Measurements from ENCODE around the gene CBARP. TPM values are rescaled to one million over a fixed set of nuclear protein-coding genes. Genes with fewer than 3 reads are reported as not detected.

CBARP gene
- total and polyA plus RNA-seq, 2 of the 13 experiments (the other 11 are each of a cell fraction or from before 2014, with no cell fraction given) = 1.2 to 1.4 TPM

DNA sequence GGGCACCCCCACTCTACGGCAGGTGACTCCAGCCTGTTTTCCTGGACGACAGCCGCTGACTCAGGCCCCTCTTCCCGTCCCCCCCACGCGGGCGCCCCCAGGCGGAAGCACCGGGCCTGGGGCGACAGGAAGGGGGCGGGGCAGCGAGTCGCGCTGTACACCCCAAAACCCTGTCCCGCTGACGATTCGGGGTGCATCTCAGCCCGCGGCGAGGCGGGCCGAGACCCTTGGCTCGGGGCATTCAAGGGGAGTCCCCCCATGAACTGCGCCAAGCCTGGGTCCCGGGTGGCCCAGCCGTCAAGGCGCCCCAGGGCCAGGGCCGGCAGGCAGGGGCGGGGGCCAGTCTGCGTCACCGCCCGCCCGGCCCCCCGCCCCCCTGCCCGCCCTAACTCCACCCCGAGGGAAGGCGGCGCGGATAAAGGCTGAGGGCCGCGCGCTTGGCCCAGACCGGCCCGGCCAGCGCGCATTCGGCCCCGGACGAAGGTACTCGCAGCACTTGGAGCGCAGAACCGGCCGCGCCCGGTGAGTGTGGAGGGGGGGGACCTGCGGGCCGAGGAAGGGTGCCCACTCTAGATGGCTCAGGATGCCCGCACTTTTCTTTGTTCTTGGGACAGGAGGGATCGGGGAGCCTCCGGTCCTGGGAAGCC lies 10.5 kb upstream of the CBARP start, which contains the start of gene MIDN (continued):
- TF ChIP-seq PPARG (CRISPR knock-in tag; conservative IDR thresholded peaks at IDR 0.05) (peak; percentile 27; the same call in 1 of the 2 replicates), KDM4B (CRISPR knock-in tag; IDR thresholded peaks at IDR 0.05) (no peak; the same call in 1 of the 2 replicates), DNMT1 (CRISPR knock-in tag; IDR thresholded peaks at IDR 0.05) (no peak), ZNF121 (CRISPR knock-in tag; IDR thresholded peaks at IDR 0.05) (no peak), FLYWCH1 (CRISPR knock-in tag; IDR thresholded peaks at IDR 0.05) (no peak), PAF1 (CRISPR knock-in tag; IDR thresholded peaks at IDR 0.05) (no peak), PRMT3 (CRISPR knock-in tag; IDR thresholded peaks at IDR 0.05; ENCODE audit: borderline replicate concordance, low read depth) (peak; percentile 71; the same call in 1 of the 2 replicates), RFXAP (CRISPR knock-in tag; IDR thresholded peaks at IDR 0.05; ENCODE audit: borderline replicate concordance) (no peak), XRCC5 (optimal IDR thresholded peaks at IDR 0.05; ENCODE audit: low read length) (peak; percentile 45), KLF9 (CRISPR knock-in tag; IDR thresholded peaks at IDR 0.05; ENCODE audit: low read depth) (no peak), EZH2 (conservative IDR thresholded peaks at IDR 0.05; ENCODE audit: low read depth, low read length) (no peak), TGIF2 (CRISPR knock-in tag; IDR thresholded peaks at IDR 0.05) (0 out of 2 replicates have a peak, but pooled peaks have one; percentile 26), NKX3-1 (CRISPR knock-in tag; IDR thresholded peaks at IDR 0.05) (no peak), RFXANK (CRISPR knock-in tag; IDR thresholded peaks at IDR 0.05) (no peak), YEATS4 (CRISPR knock-in tag; IDR thresholded peaks at IDR 0.05; ENCODE audit: borderline replicate concordance) (peak; percentile 51; the same call in 1 of the 2 replicates), ZNF605 (CRISPR knock-in tag; IDR thresholded peaks at IDR 0.05) (peak; percentile 67; the same call in 1 of the 2 replicates), ZSCAN20 (CRISPR knock-in tag; IDR thresholded peaks at IDR 0.05; ENCODE audit: borderline replicate concordance) (peak; percentile 44; the same call in 1 of the 2 replicates), ZNF557 (CRISPR knock-in tag; IDR thresholded peaks at IDR 0.05) (no peak), KDM3A (CRISPR knock-in tag; IDR thresholded peaks at IDR 0.05; ENCODE audit: low read depth) (peak; percentile 91; the same call in 1 of the 2 replicates), DPF2 (CRISPR knock-in tag; IDR thresholded peaks at IDR 0.05; ENCODE audit: borderline replicate concordance, low read depth) (0 out of 2 replicates have a peak, but pooled peaks have one; percentile 21), CC2D1A (CRISPR knock-in tag; IDR thresholded peaks at IDR 0.05) (no peak)
- TF ChIP-seq, protein P1, sequence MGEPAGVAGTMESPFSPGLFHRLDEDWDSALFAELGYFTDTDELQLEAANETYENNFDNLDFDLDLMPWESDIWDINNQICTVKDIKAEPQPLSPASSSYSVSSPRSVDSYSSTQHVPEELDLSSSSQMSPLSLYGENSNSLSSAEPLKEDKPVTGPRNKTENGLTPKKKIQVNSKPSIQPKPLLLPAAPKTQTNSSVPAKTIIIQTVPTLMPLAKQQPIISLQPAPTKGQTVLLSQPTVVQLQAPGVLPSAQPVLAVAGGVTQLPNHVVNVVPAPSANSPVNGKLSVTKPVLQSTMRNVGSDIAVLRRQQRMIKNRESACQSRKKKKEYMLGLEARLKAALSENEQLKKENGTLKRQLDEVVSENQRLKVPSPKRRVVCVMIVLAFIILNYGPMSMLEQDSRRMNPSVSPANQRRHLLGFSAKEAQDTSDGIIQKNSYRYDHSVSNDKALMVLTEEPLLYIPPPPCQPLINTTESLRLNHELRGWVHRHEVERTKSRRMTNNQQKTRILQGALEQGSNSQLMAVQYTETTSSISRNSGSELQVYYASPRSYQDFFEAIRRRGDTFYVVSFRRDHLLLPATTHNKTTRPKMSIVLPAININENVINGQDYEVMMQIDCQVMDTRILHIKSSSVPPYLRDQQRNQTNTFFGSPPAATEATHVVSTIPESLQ (CRISPR knock-in tag; conservative IDR thresholded peaks at IDR 0.05) = no peak
- TF ChIP-seq, protein P2, sequence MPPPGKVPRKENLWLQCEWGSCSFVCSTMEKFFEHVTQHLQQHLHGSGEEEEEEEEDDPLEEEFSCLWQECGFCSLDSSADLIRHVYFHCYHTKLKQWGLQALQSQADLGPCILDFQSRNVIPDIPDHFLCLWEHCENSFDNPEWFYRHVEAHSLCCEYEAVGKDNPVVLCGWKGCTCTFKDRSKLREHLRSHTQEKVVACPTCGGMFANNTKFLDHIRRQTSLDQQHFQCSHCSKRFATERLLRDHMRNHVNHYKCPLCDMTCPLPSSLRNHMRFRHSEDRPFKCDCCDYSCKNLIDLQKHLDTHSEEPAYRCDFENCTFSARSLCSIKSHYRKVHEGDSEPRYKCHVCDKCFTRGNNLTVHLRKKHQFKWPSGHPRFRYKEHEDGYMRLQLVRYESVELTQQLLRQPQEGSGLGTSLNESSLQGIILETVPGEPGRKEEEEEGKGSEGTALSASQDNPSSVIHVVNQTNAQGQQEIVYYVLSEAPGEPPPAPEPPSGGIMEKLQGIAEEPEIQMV (CRISPR knock-in tag; IDR thresholded peaks at IDR 0.05; ENCODE audit: low read depth) = no peak
- TF ChIP-seq, protein P3, sequence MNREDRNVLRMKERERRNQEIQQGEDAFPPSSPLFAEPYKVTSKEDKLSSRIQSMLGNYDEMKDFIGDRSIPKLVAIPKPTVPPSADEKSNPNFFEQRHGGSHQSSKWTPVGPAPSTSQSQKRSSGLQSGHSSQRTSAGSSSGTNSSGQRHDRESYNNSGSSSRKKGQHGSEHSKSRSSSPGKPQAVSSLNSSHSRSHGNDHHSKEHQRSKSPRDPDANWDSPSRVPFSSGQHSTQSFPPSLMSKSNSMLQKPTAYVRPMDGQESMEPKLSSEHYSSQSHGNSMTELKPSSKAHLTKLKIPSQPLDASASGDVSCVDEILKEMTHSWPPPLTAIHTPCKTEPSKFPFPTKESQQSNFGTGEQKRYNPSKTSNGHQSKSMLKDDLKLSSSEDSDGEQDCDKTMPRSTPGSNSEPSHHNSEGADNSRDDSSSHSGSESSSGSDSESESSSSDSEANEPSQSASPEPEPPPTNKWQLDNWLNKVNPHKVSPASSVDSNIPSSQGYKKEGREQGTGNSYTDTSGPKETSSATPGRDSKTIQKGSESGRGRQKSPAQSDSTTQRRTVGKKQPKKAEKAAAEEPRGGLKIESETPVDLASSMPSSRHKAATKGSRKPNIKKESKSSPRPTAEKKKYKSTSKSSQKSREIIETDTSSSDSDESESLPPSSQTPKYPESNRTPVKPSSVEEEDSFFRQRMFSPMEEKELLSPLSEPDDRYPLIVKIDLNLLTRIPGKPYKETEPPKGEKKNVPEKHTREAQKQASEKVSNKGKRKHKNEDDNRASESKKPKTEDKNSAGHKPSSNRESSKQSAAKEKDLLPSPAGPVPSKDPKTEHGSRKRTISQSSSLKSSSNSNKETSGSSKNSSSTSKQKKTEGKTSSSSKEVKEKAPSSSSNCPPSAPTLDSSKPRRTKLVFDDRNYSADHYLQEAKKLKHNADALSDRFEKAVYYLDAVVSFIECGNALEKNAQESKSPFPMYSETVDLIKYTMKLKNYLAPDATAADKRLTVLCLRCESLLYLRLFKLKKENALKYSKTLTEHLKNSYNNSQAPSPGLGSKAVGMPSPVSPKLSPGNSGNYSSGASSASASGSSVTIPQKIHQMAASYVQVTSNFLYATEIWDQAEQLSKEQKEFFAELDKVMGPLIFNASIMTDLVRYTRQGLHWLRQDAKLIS (CRISPR knock-in tag; IDR thresholded peaks at IDR 0.05) = peak; percentile 84; the same call in 1 of the 2 replicates
